ENCODE results near the gene FRMD4A. TPM values are rescaled to one million over a fixed set of nuclear protein-coding genes. Genes with fewer than 3 reads are reported as not detected.

The FRMD4A gene
- total and polyA plus RNA-seq, 2 of the 4 experiments (the other 2 are of a cell fraction) = 30.3 to 68.8 TPM

GRCh38 chr10:13984647-13985155 is 346.0 kb downstream of the FRMD4A start:
- ATAC-seq (ENCODE audit: low read depth) = peak; percentile 73

More at GRCh38 chr10:13984647-13985155, 346.0 kb downstream of the FRMD4A start:
- H3K79me1 ChIP-seq (ENCODE audit: low read depth in 1 of 2, low read length in 2 of 2) = peaks cover 6 to 38% of the 10 kb centered on the region in 2 experiments; a peak in 3 of 4 replicates
- intact Hi-C loops (cut with micrococcal nuclease) (no loop called here), dilution Hi-C loops (cut with HindIII; ENCODE audit: low sequenced_read_pairs, unreplicated experiment) (no loop called here), in situ Hi-C loops (cut with MboI; ENCODE audit: low sequenced_read_pairs) (no loop called here)
- CTCF ChIA-PET = no interaction called here
- peak overlapping the region; percentile 95 for H3K23ac ChIP-seq (ENCODE audit: low read depth, low read length)
- H3K36me3 ChIP-seq (ENCODE audit: control insufficient read depth, insufficient read depth, low read length) = no peaks in the 10 kb centered on the region
- H3K9me1 ChIP-seq (ENCODE audit: insufficient read depth, low read length) = peaks cover 22% of the 10 kb centered on the region
- peak overlapping the region; percentile 97 for H3K4ac ChIP-seq (ENCODE audit: low read depth, low read length)
- H3K9me3 ChIP-seq (ENCODE audit: control insufficient read depth, insufficient read depth, low read length) = no peaks in the 10 kb centered on the region
- H3K56ac ChIP-seq (ENCODE audit: extremely low read depth, insufficient read depth, low read length) = 0 out of 2 replicates have a peak overlapping the region, but pooled peaks have one; percentile 25
- no peak overlapping the region for H3K4me3 ChIP-seq (ENCODE audit: insufficient read depth, low read depth, low read length)
- peak overlapping the region; percentile 77 for H3K14ac ChIP-seq (replicated peaks; ENCODE audit: low read depth, low read length)
- H2AFZ ChIP-seq (replicated peaks; ENCODE audit: low read length, poor library complexity) = peak overlapping the region; percentile 59
- H4K5ac ChIP-seq (ENCODE audit: low read depth, low read length) = peak overlapping the region; percentile 74
- H3K4me1 ChIP-seq (ENCODE audit: control insufficient read depth, insufficient read depth, low read length) = peaks cover 17% of the 10 kb centered on the region
- H2AK5ac ChIP-seq (ENCODE audit: low read depth, low read length) = peak overlapping the region; percentile 97
- TF ChIP-seq BHLHE40 (IDR thresholded peaks at IDR 0.05; ENCODE audit: low read depth, low read length) (peak; percentile 51), CEBPB (IDR thresholded peaks at IDR 0.05; ENCODE audit: low read depth, low read length) (peak; percentile 47; the same call in 1 of the 2 replicates), RCOR1 (IDR thresholded peaks at IDR 0.05; ENCODE audit: insufficient replicate concordance, low read length) (peak; percentile 25), MAZ (IDR thresholded peaks at IDR 0.05; ENCODE audit: borderline replicate concordance, low read depth, low read length) (peak; percentile 29; the same call in 1 of the 2 replicates), RAD21 (IDR thresholded peaks at IDR 0.05; ENCODE audit: low read length) (peak; percentile 10; the same call in 1 of the 2 replicates), CHD1 (IDR thresholded peaks at IDR 0.05; ENCODE audit: low read depth, low read length) (no peak), FOS (IDR thresholded peaks at IDR 0.05; ENCODE audit: low read depth, low read length) (peak; percentile 88), USF2 (IDR thresholded peaks at IDR 0.05; ENCODE audit: low read depth, low read length) (no peak), POLR2A (IDR thresholded peaks at IDR 0.05; ENCODE audit: low read depth, low read length) (no peak)
- peak; percentile 97 for DNase-seq
- POLR2A ChIA-PET (ENCODE audit: unreplicated experiment) = no interaction called here
- no peaks in the 10 kb centered on the region for H3K27me3 ChIP-seq (ENCODE audit: control insufficient read depth, insufficient read depth, low read length)
- peak overlapping the region; percentile 65; the same call in 2 of the 3 replicates for H2BK15ac ChIP-seq (ENCODE audit: low read depth, low read length)
- peak overlapping the region; percentile 55 for H2AK9ac ChIP-seq (replicated peaks; ENCODE audit: low read depth, low read length, poor library complexity)
- H2BK120ac ChIP-seq (ENCODE audit: low read depth, low read length) = peak overlapping the region; percentile 95
- WGBS, 2 experiments (ENCODE audit: extremely low coverage in 2 of 2, insufficient read length in 1 of 2) = 17% methylated on average over 1 of the region's 7 CpGs; no CpG with 5 or more reads in 1 of the 2 experiments
- BruUV-seq (replicated peaks) = no TSS peak
- H2BK5ac ChIP-seq (ENCODE audit: low read depth, low read length, poor library complexity, severe bottlenecking) = peak overlapping the region; percentile 87
- H3K27ac ChIP-seq (ENCODE audit: insufficient read depth, low read length) = peak overlapping the region; percentile 30; the same call in 1 of the 2 replicates
- no peaks in the 10 kb centered on the region for H4K20me1 ChIP-seq (ENCODE audit: insufficient read depth, low read length)
- H2BK20ac ChIP-seq (ENCODE audit: low read depth, low read length) = peak overlapping the region; percentile 90
- peak overlapping the region; percentile 80 for H4K91ac ChIP-seq (ENCODE audit: insufficient read depth, low read depth, low read length)
- H3K18ac ChIP-seq (ENCODE audit: low read depth, low read length) = peak overlapping the region; percentile 78
- no peak overlapping the region; the same call in 1 of the 2 replicates for H3K4me2 ChIP-seq (ENCODE audit: low read depth, low read length)
- peak overlapping the region; percentile 7; the same call in 1 of the 2 replicates for H3K9ac ChIP-seq (ENCODE audit: low read depth, low read length)
- peak overlapping the region; percentile 14 to 89 for H4K8ac ChIP-seq (ENCODE audit: low read depth in 2 of 2, low read length in 2 of 2)

Measured in IMR-90 (cell line).